NCI-H1694 (cell line): ENCODE results near the gene C1GALT1.
A peak's percentile ranks its signal among the peaks of the same experiment; 100 is the strongest.
"Not testable (repeated sequence)": the region's sequence is repeated elsewhere in the genome, so short reads cannot be mapped to it uniquely, and the experiment has no call there.

Experiments used
- DNase-seq: peaks from one replicate; lab custom pipeline; 2025; lab: John Stamatoyannopoulos, UW

The C1GALT1 gene

GRCh38 chr7:7182156-7183060, at the start of gene C1GALT1:
TSS of gene C1GALT1 (plus strand) at chr7:7182544. CDS start at chr7:7234320, 51,776 bp downstream.
- DNase-seq: peak; percentile 94

- no peak for DNase-seq
Observed at GRCh38 chr7:7134046-7134445, 48.3 kb upstream of the C1GALT1 start.

GRCh38 chr7:7135074-7135473, 47.3 kb upstream of the C1GALT1 start:
- no peak for DNase-seq

GRCh38 chr7:7135924-7136323, 46.4 kb upstream of the C1GALT1 start:
- not testable (repeated sequence) for DNase-seq

GRCh38 chr7:7136466-7137381, 45.6 kb upstream of the C1GALT1 start:
- DNase-seq: no peak

GRCh38 chr7:7138897-7139296, 43.4 kb upstream of the C1GALT1 start:
- no peak for DNase-seq

GRCh38 chr7:7143404-7143803, 38.9 kb upstream of the C1GALT1 start:
- not testable (repeated sequence) for DNase-seq

GRCh38 chr7:7145151-7145550, 37.2 kb upstream of the C1GALT1 start:
- DNase-seq: not testable (repeated sequence)

GRCh38 chr7:7146837-7147236, 35.5 kb upstream of the C1GALT1 start:
- DNase-seq: no peak

- no peak for DNase-seq
Observed at GRCh38 chr7:7148798-7149481, 33.4 kb upstream of the C1GALT1 start.

- DNase-seq: no peak
Observed at GRCh38 chr7:7151285-7151684, 31.1 kb upstream of the C1GALT1 start.

GRCh38 chr7:7151865-7152264, 30.5 kb upstream of the C1GALT1 start:
- no peak for DNase-seq

GRCh38 chr7:7152315-7152714, 30.0 kb upstream of the C1GALT1 start:
- no peak for DNase-seq

- not testable (repeated sequence) for DNase-seq
Observed at GRCh38 chr7:7154355-7154754, 28.0 kb upstream of the C1GALT1 start.

GRCh38 chr7:7156663-7157062, 25.7 kb upstream of the C1GALT1 start:
- DNase-seq: no peak

- no peak for DNase-seq
Observed at GRCh38 chr7:7157177-7157886, 25.0 kb upstream of the C1GALT1 start.

- no peak for DNase-seq
Observed at GRCh38 chr7:7157887-7158271, 24.5 kb upstream of the C1GALT1 start.

GRCh38 chr7:7159063-7159658, 23.2 kb upstream of the C1GALT1 start:
- no peak for DNase-seq

- no peak for DNase-seq
Observed at GRCh38 chr7:7164591-7164990, 17.8 kb upstream of the C1GALT1 start.

GRCh38 chr7:7165372-7165771, 17.0 kb upstream of the C1GALT1 start:
- DNase-seq: no peak

- DNase-seq: no peak
Observed at GRCh38 chr7:7166318-7166717, 16.0 kb upstream of the C1GALT1 start.
